Fibroblast of mammary gland (primary cell): ENCODE data around the gene XPNPEP1.

ENCODE experiments used
- DNase-seq: peaks from one replicate; pipeline ENCODE4 v3.0.0-alpha.2; 2010; ENCODE audit warnings: low read depth
- H3K4me3 ChIP-seq: 2 replicates; pipeline ENCODE4 v1.5.1; 2011; ENCODE audit warnings: low read depth, mild to moderate bottlenecking, low read length, moderate library complexity; ENCODE audit not compliant: control insufficient read depth
- CTCF ChIP-seq: conservative IDR thresholded peaks from 2 replicates; pipeline ENCODE4 v1.5.1; 2011; ENCODE audit warnings: low read depth, low read length, inconsistent platforms; ENCODE audit not compliant: control insufficient read depth, insufficient read depth

The XPNPEP1 gene

GRCh38 chr10:109821672-109822071, 101.6 kb downstream of the XPNPEP1 start:
- DNase-seq: no peak
- no peak for TF ChIP-seq CTCF
- no peak overlapping the region for H3K4me3 ChIP-seq

GRCh38 chr10:109820620-109821405, 102.5 kb downstream of the XPNPEP1 start:
- no peak for DNase-seq
- H3K4me3 ChIP-seq: no peak overlapping the region
- TF ChIP-seq CTCF: no peak

GRCh38 chr10:109819807-109820206, 103.5 kb downstream of the XPNPEP1 start:
- no peak overlapping the region for H3K4me3 ChIP-seq
- DNase-seq: no peak
- TF ChIP-seq CTCF: no peak
